ENCODE data around the gene TEP1. TPM values are rescaled to one million over a fixed set of nuclear protein-coding genes. Genes with fewer than 3 reads are reported as not detected.

Gene TEP1
- polyA plus RNA-seq, 3 donors = 2.3 to 78.9 (median 7.1) TPM

- Histone ChIP-seq H3K4me2 (replicated peaks; ENCODE audit: extremely low read depth, low read length, poor library complexity, severe bottlenecking) (peak overlapping the region; percentile 89), H3K9me3 (replicated peaks in 1 of 2; ENCODE audit: control insufficient read depth in 1 of 2, insufficient read depth in 1 of 2, low read length in 2 of 2) (no peaks in the 10 kb centered on the region), H2AFZ (ENCODE audit: insufficient read depth, low read depth, low read length, poor library complexity, severe bottlenecking) (peak overlapping the region; percentile 64), H3K79me2 (ENCODE audit: insufficient read depth, low read length) (peaks cover 45% of the 10 kb centered on the region), H3K4me1 (ENCODE audit: control insufficient read depth in 1 of 2, insufficient read depth in 2 of 2, low read length in 2 of 2) (peaks cover 55 to 62% of the 10 kb centered on the region in 2 donors), H3K27me3 (ENCODE audit: control insufficient read depth in 2 of 2, insufficient read depth in 2 of 2, low read length in 2 of 2) (no peaks in the 10 kb centered on the region), H4K20me1 (ENCODE audit: insufficient read depth, low read length) (peaks cover 28% of the 10 kb centered on the region), H3K27ac (ENCODE audit: low read depth in 1 of 2, low read length in 2 of 2) (peak overlapping the region; percentile 77 to 93), H3K36me3 (replicated peaks in 1 of 2; ENCODE audit: control insufficient read depth in 1 of 2, insufficient read depth in 2 of 2, low read length in 2 of 2) (peaks cover 35 to 38% of the 10 kb centered on the region in 2 donors), H3K4me3 (replicated peaks in 1 of 3; ENCODE audit: low read depth in 2 of 3, low read length in 3 of 3) (peak overlapping the region; percentile 71 to 86 (median 73)), H3K9ac (ENCODE audit: insufficient read depth, low read length, poor library complexity, severe bottlenecking) (peak overlapping the region; percentile 94)
- TF ChIP-seq, protein P1, sequence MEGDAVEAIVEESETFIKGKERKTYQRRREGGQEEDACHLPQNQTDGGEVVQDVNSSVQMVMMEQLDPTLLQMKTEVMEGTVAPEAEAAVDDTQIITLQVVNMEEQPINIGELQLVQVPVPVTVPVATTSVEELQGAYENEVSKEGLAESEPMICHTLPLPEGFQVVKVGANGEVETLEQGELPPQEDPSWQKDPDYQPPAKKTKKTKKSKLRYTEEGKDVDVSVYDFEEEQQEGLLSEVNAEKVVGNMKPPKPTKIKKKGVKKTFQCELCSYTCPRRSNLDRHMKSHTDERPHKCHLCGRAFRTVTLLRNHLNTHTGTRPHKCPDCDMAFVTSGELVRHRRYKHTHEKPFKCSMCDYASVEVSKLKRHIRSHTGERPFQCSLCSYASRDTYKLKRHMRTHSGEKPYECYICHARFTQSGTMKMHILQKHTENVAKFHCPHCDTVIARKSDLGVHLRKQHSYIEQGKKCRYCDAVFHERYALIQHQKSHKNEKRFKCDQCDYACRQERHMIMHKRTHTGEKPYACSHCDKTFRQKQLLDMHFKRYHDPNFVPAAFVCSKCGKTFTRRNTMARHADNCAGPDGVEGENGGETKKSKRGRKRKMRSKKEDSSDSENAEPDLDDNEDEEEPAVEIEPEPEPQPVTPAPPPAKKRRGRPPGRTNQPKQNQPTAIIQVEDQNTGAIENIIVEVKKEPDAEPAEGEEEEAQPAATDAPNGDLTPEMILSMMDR (IDR thresholded peaks at IDR 0.05) = no peak
- H3K27ac Mint-ChIP-seq = peak overlapping the region; percentile 89 to 97 (median 95)
- peak in 2 of 3 donors; percentile 48 to 51 for DNase-seq
- under 1% methylated on average over 26 of the region's 32 CpGs for WGBS (ENCODE audit: insufficient coverage)
- peaks cover 13% of the 10 kb centered on the region for H3K4me1 Mint-ChIP-seq
- peaks cover 33 to 38% of the 10 kb centered on the region in 2 donors for H3K36me3 Mint-ChIP-seq
- peaks cover 0 to 2% (median 0%) of the 10 kb centered on the region in 7 donors for H3K9me3 Mint-ChIP-seq
- intact Hi-C loops (cut with micrococcal nuclease) = loop anchor here (10.0 kb wide), 2 partner anchors 46 to 644 kb away; partner anchors contain the start of genes TEP1 (in 1 of the 2) and TMEM253 (in 1 of the 2)
- peak overlapping the region; percentile 93 to 96 for H3K4me3 Mint-ChIP-seq
- peaks cover 1 to 5% (median 1%) of the 10 kb centered on the region in 3 donors for H3K27me3 Mint-ChIP-seq (ENCODE audit: low read depth in 3 of 3)
Measured at GRCh38 chr14:20460458-20461224, 47.3 kb upstream of the TEP1 start.

GRCh38 chr14:20458031-20458789 lies 44.9 kb upstream of the TEP1 start:
- no peak for DNase-seq
- WGBS (ENCODE audit: insufficient coverage) = 30% methylated on average over 3 of the region's 8 CpGs
- no peak overlapping the region for H3K4me3 ChIP-seq (replicated peaks in 1 of 3; ENCODE audit: low read depth in 2 of 3, low read length in 3 of 3)
- H3K4me1 ChIP-seq (ENCODE audit: control insufficient read depth in 1 of 2, insufficient read depth in 2 of 2, low read length in 2 of 2) = peaks cover 68 to 79% of the 10 kb centered on the region in 2 donors
- no peaks in the 10 kb centered on the region for H3K27me3 ChIP-seq (ENCODE audit: control insufficient read depth in 2 of 2, insufficient read depth in 2 of 2, low read length in 2 of 2)
- Mint-ChIP-seq H3K36me3 (peaks cover 33 to 38% of the 10 kb centered on the region in 2 donors), H3K27me3 (ENCODE audit: low read depth in 3 of 3) (peaks cover 0 to 2% (median 0%) of the 10 kb centered on the region in 3 donors), H3K9me3 (peaks cover 0 to 2% (median 0%) of the 10 kb centered on the region in 7 donors), H3K4me1 (peaks cover 13% of the 10 kb centered on the region), H3K27ac (peak overlapping the region in 3 of 7 donors; percentile 53 to 79 (median 56)), H3K4me3 (no peak overlapping the region)
- peak overlapping the region; percentile 33 to 94 for H3K27ac ChIP-seq (ENCODE audit: low read depth in 1 of 2, low read length in 2 of 2)
- peaks cover 63% of the 10 kb centered on the region for H3K79me2 ChIP-seq (ENCODE audit: insufficient read depth, low read length)
- peaks cover 35 to 38% of the 10 kb centered on the region in 2 donors for H3K36me3 ChIP-seq (replicated peaks in 1 of 2; ENCODE audit: control insufficient read depth in 1 of 2, insufficient read depth in 2 of 2, low read length in 2 of 2)
- no peak overlapping the region for H3K4me2 ChIP-seq (replicated peaks; ENCODE audit: extremely low read depth, low read length, poor library complexity, severe bottlenecking)
- H3K9ac ChIP-seq (ENCODE audit: insufficient read depth, low read length, poor library complexity, severe bottlenecking) = no peak overlapping the region
- intact Hi-C loops (cut with micrococcal nuclease) = loop anchor here (5.0 to 10.0 kb wide), 2 partner anchors 113 to 804 kb away; partner anchors contain the start of gene PARP2 (in 2 of the 2)
- no peaks in the 10 kb centered on the region for H3K9me3 ChIP-seq (replicated peaks in 1 of 2; ENCODE audit: control insufficient read depth in 1 of 2, insufficient read depth in 1 of 2, low read length in 2 of 2)
- H2AFZ ChIP-seq (ENCODE audit: insufficient read depth, low read depth, low read length, poor library complexity, severe bottlenecking) = no peak overlapping the region
- H4K20me1 ChIP-seq (ENCODE audit: insufficient read depth, low read length) = peaks cover 30% of the 10 kb centered on the region
- TF ChIP-seq, protein P1 (IDR thresholded peaks at IDR 0.05) = no peak

Measured in CD14-positive monocyte (primary cell).